Activated effector memory CD4-positive, alpha-beta T cell treated with Interleukin-2 at 50 U/mL for 16 hours (primary cell): ENCODE data around the gene TANC1.

Source experiments
- DNase-seq: peaks from one replicate; pipeline ENCODE4 v3.0.0-alpha.2; 2020

The TANC1 gene

DNA sequence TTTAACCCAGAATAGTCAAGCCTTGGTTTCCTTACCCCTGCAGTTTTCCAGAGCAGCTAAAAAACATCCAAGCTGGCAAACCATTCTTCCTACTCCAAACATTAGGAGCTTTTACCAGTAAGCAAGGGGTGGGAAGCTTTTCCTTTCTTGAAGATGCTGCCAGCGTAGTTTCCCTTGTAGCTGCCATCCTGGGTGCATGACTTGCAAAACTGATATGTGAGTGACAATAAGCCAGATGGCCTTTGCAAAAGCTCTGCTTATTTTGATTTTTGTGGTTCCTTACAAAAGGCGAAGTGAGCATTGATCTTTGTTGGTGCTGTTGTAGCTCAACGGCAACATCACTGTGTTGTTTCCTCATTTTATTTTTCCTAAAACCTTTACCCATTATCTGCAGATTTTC is 179.2 kb downstream of the TANC1 start:
- no peak for DNase-seq

DNA sequence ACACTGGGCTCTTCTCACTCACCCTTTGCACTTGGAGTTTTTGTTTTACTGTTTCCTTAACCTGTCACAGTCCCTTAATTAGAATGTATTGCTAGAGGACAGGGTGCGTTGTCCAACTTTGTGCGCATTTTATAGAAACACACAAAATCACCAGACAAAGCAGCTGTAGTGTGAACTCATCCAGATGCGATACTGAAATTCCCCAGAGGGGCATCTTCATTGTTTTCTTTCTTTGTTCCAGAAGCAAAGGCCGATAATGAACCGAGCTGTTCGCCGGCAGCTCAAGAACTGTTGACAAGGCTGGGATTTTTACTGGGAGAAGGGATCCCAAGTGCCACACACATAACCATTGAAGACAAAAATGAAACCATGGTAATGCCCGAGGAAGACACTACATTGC is 180.5 kb downstream of the TANC1 start:
- DNase-seq = no peak

DNA sequence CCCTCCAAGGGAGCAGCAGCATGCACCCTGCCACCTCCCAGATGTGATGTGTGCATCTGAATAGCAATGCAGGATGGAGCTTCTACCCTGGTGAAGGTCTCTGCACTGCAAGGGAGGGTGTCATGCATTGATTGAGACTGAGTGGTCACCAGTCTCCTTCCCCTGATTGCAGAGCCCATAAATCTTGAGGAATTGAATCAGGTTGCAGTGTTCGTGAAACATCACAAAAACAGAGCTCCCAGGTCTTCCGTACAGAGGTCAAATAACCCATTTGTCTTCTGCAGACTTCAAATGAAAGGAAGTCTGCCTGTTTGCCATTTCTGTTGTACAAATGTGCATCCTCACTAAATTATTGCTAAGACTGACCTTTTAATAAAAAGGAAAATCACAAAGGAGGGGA is 181.3 kb downstream of the TANC1 start:
- DNase-seq = no peak

DNA sequence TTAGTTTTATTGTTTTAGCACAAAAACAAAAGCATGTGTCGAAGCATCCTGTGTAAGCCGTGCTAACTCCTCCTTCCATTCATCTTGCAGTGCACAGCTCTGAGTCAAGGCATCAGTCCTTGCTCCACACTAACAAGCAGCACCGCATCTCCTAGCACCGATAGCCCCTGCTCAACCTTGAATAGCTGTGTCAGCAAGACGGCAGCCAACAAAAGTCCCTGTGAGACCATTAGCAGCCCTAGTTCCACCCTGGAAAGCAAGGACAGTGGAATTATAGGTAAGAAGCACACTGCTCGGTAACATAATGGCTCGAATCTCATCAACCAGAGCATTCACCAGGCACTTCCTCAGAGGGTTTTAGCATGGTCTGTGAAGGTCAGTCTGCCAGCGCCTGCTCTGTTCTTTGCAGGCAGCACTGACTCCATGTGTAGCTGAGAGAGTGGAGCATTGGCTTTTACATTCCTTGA is 181.9 kb downstream of the TANC1 start:
- DNase-seq = no peak

DNA sequence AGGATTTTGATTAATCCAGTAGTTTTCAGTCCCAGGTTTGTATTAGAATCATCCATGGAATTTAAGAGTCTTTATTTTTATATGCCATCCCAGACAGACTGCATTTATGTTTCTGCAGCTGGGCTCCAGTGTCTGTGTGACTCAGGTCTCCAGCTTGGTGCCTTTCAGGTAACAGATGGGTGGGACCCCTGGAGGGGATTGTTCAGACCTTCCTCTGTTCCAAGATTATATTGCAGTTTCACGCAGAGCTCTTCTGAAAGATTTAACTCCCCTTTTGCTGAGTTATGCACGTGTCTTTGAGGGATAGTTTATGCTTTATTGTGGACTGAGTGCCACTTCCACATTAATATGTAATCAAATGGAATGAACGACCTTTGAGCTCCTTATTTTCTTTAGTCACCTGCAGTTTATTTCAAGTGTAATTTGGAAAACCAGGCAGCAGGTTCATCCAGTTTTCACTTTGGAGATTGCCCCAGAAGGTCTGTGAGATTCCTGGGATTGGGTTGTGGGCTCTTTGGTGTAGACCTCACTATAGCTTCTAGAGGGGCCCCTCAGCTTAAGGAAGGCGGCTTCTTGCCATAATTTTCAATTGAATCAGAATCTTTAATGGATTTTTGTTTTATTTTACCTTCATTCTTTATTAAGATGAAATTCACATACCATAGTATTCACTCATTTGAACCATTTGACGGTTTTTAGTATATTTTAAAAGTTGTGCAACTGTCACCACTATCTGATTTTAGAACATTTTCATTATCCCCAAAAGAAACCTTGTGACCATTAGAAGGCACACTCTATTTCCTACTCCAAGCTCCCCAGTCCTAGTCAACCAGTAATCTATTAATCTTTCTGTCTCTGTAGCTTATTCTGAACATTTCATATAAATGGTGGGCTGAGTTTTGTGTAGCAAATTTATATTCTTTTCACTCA is 183.0 kb downstream of the TANC1 start:
- DNase-seq = no peak

DNA sequence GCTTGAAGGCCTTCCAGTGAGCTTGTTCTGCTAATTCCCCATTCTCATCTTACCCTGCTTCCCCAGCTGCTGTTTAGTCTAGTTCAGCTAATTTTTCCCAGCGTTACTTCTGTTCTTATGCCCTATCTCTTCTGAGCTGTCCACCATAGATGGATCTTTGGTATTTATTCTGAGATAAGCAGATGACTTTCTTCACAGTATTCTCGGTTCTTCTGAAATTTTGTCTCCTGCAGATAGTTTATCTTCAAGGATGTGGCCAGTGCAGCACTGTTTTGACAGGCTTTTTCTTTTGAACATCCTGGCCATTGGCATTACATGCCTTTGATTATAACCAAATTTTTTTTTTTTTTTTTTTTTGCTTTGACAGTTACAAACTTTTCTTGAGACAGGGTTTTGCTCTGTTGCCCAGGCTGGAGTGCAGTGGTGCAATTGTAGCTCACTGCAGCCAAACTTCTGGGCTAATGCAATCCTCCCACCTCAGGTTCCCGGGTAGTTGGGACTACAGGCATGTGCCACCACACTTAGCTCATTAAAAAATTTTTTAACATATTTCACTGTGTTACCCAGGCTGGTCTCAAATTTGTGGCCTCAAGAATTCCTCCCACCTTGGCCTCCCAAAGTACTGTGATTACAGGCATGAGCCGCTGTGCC is 183.8 kb downstream of the TANC1 start:
- no peak for DNase-seq

DNA sequence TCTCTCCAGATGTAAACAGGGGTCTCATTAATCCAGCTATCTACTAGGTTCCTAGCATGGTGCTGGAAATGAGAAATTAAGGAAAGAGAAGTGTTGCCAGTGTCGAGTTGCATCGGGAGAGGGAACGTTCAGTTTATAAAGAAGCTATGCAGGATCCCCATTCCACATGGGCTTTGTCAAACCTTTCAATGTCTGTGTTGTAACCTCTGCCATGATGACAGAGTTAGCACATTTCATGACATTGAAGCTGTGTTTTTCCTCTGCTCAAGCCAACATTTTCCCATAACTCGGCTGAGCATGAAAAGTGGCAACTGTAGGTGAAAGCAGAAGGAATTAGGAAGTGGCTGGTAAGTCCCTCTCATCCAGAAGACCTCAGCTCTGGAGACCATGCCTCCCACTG is 184.6 kb downstream of the TANC1 start:
- DNase-seq = no peak

DNA sequence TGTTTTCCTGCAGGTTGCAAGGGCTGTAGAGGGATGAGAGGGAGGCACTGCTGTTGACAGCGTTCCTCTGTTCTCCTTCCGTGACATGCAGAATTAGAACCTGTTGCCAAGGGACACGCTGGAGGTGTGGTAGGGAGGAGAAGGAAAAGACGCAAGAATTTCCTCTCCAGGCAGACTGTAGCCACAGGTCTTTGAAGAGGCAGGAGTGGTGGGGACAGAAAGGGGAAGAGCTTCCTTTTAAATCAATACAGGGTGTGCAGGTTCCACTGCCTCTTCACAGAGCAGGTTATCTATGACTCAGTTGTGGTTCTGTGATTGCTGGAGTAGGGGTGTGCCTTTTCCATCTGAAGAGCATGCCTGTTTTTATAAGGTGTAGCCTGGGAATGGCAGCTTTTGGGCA is 185.0 kb downstream of the TANC1 start:
- DNase-seq = no peak

DNA sequence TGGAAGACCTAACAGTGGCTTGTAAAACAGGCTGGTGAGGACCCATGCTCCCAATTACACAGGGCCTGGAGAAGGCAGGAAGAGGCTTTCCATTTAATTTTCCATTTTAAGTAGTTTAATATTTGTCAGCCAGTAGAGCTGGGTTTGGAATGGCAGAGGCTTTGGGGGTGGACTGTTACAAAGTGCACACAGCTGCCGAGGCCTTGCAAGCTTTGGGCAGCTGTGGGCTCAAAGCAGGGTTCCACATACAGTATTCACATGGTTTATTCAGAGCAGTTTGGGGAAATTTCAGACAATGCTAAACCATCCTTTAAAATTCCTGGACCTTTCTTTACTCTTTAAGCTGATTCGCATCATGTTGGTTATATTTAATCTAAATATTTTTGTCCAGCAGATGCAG is 185.5 kb downstream of the TANC1 start:
- no peak for DNase-seq

DNA sequence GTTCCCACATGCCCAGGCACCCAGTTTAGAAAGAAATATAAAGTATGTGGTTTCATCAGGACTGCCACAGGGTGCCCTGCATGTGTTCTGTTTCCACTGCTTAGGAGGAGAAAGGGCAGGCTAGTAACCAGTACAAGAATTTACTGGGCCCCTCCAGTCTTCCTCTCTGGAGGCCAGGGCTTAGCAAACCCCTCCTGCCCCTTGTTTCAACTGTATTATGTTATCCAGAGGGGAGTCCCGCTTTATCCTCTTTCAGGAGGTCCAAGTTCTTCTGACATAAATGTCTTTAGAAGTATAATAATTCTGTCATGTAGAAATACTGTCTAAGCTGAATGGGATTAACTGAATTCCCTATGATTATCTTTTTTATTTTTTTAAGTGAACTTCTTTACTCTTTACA is 185.9 kb downstream of the TANC1 start:
- no peak for DNase-seq

DNA sequence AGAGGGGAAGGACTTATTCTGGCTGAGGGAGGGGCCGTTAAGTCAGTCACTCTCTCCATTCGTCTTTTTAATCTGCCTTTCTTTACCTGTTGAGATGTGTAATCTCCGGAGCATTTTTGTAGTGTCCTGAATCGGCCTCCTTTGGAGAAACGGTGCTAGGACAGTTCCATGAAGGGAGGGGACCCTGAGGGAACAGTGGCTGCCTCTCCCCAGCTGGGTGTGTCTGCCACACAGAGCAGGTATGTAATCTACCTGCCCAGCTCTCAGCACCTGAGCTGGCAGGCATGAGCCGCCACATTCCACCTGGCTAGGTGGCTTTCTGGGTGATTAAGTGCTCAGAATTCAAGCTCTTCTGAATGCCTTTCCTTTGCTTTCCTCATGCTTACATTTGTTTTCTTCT is 186.9 kb downstream of the TANC1 start:
- DNase-seq = no peak

DNA sequence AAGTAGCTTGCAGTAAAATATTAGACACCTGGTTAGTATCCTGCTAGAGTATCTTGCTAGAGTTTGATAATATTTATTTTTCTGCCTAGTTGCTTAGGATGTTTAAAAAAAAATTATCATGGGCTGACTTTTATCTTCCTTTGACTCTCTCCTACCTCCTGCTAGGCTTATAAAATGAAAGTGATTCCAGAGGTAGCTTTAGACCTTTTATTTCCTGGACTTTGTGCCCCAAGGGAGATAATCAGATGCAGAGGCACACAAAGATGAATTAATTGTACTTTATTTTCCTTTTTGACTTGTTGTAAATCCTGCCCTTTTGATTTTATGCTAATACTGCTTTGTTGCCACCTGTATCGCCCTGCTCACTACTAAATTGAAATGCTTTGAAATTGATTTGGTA is 187.4 kb downstream of the TANC1 start:
- no peak for DNase-seq

DNA sequence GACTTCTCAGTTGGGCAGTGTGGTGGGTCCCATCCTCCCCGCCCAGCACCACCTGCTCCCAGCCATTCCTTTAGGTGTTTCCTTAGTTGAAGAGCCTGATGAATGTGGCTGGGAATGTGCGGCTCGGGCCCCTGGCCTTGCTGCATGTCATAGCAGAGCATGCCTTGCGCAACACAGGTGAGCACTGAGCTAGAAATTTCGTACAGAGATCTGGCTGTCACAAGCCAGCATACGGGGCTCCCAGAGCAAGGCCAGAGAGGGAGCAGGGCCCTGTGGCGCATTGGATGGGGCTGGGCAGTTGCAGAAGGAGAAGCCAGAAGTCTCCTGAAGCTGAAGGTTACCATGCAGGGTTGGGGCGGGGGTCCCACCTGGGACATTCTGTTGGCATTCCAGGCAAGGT is 188.4 kb downstream of the TANC1 start:
- no peak for DNase-seq

DNA sequence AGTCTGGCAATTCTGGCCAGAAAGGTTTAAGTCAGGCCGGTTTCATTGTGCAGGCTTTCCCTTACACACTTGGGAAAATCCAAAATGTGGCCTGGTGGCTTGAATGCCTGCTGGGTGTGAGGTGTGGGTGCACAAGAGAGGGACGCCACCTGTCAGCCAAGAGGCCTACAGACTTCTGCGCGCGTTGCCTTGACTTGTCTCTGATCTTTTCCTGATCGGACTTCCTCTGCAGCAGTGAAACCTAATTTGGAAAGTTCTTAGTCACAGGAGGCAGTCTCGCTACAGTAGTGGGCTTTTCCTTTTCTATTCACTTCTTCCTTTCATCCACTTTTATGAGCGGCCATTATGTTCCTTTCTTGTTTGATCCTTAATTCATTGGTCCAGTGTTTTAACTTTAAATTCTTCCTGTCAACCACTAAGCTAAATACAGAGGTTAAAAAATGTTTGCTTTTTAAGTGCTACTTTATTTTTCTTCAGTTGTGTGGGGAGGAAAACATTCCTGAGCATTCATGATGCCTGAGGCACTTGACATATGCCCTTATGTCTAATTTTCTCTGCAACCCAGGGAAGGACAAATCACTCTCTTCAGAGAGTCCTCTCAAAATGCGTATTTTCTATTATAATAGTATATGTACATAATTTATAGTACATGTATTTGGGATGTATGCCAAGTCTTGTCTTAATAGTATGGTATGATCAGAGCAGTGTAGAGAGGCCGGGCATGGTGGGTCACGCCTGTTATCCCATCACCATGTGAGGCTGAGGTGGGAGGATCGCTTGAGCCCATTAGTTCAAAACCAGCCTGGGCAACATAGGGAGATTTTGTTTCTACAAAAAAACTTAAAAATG is 189.1 kb downstream of the TANC1 start:
- no peak for DNase-seq

DNA sequence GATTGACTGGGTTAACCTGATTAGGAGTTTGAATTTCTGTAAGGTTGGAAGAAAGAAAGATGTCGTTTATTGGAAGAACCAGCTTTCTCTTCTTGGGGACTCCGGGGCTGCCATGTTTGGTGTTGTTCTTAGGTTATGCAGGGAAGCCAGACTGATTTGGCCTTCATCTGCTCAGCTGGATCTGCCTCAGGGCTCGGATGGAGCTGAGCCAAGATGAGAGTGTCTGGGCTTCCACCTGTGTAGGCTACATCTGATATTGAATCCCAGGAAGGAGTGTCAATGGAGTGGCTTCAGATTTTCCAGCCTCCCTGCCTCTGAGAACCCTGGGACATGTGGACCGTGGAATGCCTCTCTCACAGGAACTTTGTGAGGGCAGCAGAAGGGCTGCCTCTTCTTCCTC is 192.0 kb downstream of the TANC1 start:
- no peak for DNase-seq

DNA sequence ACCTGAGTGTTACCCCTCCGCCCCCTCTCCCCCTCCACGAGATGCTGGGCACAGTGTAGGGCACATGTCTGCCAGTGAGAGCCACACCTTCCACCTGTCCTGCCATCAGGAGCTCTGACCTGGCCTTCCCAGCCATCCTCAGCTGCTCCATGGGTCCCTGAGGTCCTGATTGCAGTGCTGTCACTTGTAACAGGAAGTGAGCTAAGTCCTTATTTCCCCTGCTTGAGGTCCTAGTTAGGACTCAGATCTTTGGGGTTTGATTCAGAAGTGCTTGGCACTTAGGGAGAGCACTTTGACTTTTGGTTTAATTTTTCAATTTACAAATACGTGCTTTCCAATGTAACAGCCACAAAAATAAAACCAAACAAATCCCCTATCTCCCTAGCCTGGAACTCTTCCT is 192.5 kb downstream of the TANC1 start:
- no peak for DNase-seq

DNA sequence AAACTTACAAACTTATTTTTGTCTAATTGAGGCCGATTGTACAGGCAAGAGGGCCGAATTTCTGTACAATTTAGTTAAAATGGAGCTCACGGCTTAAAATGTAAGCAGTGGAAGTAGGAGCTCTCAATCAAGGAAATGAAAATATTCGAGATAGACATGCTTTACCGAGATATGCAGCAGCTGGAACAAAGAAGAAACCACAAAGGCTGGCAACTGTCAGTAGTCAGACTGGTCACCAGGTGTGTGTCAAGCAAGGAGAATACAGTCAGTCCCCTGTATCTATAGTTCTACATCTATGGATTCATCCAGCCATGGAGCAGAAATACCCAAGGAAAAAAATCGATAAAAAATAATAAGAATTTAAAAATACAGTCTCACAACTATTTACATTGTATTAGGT is 195.5 kb downstream of the TANC1 start:
- no peak for DNase-seq

DNA sequence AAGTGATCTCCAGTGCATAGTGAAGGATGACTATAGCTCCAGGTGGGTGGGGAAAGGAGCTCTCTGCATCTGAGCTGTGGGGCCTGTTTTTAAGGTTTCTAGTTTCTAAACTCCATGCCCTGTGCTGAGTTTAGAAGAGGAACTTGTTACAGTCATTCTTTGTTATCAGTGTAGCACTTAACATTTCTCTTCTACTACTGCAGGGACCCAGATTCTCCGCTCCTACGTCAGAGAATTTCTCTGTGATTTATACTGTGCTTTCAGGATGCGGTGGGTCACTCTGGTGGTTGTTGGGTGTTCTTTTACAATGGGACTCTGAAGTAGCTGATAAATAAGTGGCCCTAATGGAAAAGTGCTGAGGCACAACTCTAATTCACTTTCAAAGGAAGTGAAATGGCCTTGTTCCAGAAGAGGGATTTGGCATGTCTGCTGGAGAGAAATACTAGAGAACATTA is 196.0 kb downstream of the TANC1 start:
- DNase-seq = no peak

DNA sequence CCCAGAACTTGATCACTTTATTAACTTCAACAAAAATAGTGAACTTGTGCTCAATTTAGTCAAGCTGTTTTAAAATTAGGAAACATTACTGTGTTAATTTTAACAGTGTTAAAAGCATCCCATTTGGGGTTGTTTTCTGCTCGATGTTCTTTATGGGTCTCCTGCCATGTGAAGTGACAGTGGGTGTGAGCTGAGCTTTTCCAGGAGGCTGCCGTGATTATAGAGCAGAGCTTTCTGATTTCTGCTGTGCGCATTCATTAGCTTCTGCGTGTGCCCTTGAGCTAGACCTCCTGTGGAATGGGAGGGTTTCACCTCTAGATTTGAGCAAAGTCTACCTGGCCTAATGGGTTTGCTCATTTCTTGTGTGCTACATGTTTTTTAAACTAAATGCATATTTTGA is 196.6 kb downstream of the TANC1 start:
- DNase-seq = no peak

DNA sequence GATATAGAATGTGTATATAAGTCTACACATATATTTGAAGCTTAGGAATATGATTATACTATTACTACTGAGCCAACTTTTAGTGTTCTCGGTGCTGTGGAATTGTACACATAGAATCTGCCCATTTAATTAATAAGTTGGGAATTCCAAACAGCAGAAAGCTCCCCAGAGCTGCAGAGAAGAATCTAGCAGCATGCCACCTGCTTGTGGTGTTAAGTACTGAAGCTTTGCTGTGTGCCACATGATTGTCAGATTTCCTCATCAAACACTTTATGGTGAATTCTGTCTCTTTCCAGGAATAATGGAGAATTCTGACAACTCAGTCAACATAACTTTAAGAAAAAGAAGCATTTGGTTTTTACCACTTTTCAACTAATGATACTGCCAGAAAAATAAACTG is 200.3 kb downstream of the TANC1 start:
- no peak for DNase-seq

DNA sequence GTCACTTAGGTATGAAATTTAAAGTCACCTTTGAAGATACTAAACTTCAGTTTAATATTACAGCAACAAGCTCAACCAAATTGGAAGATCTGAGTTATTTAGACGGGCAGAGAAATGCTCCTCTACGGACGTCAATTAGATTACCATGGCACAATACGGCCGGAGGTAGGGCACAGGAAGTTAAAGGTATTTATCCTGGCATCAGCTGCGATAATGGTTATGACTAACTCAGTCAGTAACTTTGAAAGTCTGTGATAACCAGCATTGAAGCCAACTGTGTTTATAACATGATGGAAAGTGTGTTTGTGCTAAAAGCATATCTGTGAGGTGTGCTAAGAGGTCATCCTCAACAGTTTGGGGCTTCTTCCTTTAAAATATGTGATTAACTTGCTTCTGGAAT is 200.7 kb downstream of the TANC1 start:
- no peak for DNase-seq

DNA sequence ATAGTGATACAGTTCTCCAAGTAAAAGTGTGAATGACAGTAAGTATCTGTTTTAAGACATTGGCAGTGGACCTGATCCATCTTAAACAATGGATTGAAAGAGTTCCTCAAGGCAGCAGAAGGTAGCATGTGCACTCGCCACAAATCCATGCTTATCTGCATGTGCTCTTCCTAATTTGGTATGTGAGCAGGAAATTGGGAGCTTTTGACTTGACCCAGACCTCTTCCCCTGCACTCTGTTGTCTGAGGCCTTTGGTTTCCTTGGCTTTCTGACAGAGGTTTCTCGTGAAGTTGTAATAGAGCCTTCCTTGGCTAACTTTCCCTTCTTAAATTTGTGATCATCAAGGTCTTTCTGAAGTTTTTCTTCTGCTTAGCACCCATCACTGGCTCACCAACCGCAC is 204.0 kb downstream of the TANC1 start:
- no peak for DNase-seq

DNA sequence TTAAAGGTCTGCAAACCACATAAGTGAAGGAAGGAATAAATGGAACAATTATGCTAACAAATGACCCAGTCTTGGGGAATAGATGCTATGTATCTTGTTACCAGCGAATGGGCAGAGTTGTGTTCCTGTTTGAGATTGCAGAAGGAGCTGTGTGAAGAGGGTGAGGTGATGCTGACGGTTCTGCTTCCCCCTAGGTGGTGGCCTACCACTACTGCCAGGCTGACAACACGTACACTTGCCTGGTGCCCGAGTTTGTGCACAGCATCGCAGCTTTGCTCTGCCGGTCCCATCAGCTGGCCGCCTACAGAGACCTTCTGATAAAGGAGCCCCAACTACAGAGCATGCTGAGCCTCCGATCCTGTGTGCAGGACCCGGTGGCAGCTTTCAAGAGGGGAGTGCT is 206.3 kb downstream of the TANC1 start:
- no peak for DNase-seq

DNA sequence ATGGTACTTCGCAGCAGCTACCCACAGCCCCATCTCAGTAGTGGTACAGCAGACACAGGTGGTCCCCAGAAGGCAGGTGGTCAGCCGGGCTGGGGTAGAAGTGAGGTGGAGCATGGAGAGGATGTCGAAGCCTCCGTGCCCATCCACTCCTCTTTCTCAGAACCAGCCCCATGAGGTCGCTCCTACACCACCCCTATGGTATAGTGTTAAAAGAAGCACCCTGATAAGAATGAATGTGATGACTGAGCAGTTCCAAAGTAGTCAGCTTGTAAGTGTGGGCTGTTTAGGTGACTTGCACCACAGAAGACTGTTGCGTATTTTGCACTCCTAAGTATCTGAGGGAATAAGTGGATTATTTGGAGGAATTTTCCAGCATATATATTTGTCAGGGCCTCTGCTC is 206.7 kb downstream of the TANC1 start:
- DNase-seq = no peak
